NCI-H1694 (cell line): Measurements from ENCODE around the gene CDKN2C.
"Not testable (repeated sequence)": the region's sequence is repeated elsewhere in the genome, so short reads cannot be mapped to it uniquely, and the experiment has no call there.

Experiments used
- DNase-seq: peaks from one replicate; lab custom pipeline; 2025; lab: John Stamatoyannopoulos, UW

Gene CDKN2C

DNA sequence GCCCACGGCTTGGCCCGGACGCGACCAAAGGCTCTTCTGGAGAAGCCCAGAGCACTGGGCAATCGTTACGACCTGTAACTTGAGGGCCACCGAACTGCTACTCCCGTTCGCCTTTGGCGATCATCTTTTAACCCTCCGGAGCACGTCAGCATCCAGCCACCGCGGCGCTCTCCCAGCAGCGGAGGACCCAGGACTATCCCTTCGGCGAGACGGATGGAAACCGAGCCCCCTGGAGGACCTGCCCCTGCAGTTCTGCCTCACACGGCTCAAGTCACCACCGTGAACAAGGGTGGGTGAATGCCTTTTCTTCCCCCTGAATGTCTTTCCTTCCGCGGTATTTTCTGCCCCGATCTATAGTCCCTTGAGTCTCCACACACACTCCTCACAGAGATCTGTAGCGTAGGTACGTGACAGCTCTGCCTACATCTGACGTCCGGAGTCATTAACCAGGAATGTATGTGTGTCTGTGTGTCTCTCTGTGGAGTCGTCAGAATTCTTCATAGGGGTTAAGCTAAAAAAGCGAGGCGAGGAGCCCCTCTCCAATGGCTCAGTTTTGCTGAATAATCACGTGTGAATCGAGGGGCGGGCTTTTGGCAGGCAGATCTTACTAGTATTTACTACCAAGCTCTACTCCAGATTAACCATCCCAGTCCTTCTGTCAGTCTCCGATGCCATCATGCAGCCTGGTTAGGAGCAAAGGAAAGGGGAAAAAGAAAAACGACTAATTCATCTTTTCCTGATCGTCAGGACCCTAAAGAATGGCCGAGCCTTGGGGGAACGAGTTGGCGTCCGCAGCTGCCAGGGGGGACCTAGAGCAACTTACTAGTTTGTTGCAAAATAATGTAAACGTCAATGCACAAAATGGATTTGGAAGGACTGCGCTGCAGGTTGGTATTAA is at the start of gene CDKN2C:
Gene CDKN2C (plus strand): TSS at position 635 of the 898 bp plus-strand sequence. CDS start 124 bp downstream, at position 759.
- DNase-seq: peak; percentile 98

- DNase-seq: no peak
These were observed 49.6 kb upstream of the CDKN2C start for GRCh38 chr1:50920409-50920808.

DNA sequence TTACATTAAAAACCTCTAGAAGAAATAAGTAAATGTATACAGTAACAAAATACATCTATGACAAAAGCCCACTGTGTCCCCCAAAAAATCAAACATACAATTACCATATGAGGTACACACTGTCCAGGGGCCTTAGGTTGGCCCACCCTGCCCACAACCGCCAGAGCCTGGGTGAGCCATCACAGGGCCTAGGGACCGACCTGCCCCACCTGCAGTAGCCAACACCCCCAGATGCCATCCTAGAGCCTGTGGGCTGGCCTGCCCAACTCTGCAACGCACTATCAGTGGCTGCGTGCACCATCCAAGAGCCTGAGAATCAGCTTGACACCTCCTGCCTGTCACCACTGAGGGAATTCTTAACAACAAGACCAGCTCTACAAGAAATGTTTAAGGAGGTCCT is 49.0 kb upstream of the CDKN2C start:
- no peak for DNase-seq

DNA sequence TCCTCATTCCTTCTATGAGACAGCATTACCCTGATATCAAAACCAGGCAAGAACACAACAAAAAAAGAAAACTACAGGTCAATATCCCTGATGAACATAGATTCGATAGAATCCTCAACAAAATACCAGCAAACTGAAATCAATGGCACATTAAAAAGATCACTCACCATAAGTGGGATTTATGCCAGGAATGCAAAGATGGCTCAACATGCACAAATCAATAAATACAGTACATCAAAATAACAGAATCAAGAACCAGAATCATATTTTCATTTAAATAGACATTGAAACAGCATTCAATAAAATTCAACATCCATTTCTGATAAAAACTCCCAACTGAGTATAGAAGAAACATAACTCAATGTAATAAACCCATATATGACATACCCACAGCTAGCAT is 46.5 kb upstream of the CDKN2C start:
- DNase-seq: no peak

DNA sequence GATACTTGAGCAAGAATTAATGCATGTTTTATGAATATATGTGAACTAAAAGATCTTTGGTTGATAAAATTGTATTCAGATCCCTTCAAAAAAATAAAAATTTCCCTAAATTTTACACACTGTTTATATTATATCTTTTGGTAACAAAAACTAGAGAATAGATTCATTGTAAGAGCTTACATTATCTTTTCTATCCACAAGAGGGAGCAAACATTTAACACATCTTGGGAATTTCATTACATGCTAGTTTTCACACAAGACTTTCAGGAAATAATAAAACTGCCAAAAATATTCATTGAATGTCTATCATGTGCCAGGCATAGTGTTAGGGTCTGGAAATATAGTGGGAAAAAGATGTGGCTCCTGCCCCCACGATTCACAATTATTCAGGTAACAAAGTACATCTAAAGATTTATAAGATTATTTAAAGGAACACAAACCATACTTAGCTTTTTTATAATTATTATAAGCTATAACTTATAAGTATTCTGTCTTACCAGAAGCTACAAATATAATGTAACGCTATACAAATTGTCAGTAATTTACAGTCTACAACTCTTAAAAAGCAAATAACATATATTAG is 40.6 kb upstream of the CDKN2C start:
- peak; percentile 38 for DNase-seq

- DNase-seq: no peak
These were observed 39.9 kb upstream of the CDKN2C start for GRCh38 chr1:50930193-50930592.

- no peak for DNase-seq
These were observed 38.9 kb upstream of the CDKN2C start for GRCh38 chr1:50930965-50931737.

DNA sequence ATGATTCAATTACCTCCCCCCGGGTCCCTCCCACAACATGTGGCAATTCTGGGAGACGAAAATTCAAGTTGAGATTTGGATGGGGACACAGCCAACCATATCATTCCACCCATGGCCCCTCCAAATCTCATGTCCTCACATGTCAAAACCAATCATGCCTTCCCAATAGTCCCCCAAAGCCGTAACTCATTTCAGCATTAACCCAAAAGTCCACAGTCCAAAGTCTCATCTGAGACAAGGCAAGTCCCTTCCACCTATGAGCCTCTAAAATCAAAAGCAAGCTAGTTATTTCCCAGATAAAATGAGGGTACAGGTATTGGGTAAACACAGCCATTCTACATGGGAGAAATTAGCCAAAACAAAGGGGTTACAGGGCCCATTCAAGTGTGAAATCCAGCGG is 38.0 kb upstream of the CDKN2C start:
- DNase-seq: not testable (repeated sequence)

DNA sequence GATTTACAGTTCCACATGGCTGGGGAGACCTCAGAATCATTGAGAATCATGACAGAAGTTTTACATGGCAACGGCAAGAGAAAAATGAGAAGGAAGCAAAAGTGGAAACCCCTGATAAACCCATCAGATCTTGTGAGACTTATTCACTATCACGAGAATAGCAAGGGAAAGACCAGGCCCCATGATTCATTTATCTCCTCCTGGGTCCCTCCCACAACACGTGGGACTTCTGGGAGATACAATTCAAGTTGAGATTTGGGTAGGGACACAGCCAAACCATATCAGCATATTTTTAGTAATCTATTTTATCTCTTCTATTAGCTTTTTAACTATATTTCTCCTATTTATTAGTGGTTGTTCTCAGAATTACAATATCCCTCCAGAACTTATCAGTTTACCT is 36.3 kb upstream of the CDKN2C start:
- not testable (repeated sequence) for DNase-seq

DNA sequence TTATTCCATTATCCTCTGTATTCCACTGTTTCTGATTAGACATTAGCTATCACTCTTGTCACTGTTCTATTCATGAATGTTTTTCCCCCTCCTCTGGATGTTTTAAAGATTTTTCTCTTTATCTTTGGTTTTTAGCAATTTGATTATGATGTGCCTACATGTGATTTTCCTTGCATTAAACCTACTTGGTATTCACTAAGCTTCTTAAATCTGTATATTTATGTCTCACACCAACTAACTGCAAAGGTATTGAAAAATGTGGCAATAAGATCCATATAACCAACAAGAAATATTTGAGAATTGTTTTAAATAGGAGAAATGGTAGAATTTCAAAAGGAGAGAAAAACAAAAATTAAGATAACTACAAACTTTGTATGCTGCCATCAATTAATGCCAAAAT is 35.2 kb upstream of the CDKN2C start:
- no peak for DNase-seq

DNA sequence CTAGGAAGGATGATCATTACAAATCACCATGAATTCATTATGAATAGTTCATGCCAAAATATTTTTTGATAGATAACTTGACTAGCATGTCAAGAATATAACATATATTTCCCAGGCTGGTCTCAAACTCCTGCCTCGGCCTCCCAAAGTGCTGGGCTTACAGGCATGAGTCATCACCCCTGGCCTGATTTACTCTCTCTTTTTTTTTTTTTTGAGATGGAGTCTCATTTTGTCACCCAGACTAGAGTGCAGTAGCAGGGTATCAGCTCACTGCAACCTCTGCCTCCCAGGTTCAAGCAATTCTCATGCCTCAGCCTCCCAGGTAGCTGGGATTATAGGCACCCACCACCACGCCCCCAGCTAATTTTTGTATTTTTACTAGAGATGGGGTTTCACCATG is 34.8 kb upstream of the CDKN2C start:
- DNase-seq: not testable (repeated sequence)

DNA sequence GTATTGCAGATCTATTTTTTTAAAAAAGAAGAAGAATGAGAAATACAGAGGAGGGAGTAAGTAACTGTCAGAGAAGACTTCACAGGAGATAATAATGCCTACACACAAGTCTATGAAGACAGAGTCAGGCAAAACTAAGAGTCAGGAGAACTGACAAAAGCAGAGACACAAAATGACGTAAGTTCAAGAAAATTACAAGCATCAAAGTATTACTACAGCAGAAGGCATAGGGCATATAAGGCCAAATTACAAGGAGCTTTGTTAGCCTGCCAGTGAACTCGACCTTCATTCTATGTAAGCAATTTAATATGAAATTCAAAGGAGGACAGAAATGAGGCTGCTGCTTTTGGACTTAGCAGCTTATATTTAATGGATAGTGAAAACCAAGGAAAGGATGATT is 33.7 kb upstream of the CDKN2C start:
- no peak for DNase-seq

DNA sequence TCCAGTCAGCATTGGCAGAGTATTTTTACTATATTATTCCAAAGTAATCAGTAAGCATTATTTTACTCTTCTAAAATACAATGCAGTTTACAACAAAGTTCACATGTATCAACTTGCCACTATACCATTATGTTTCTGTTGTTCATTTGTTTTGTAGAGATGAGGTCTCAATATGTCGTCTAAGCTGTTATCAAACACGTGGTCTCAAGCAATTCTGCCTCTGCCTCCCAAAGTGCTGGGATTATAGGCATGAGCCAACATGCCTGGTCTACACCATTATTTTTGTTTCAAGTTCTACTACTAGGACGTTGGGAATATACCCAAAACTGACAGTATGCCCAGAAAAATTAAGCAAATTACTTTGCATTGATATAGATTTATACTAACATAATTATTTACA is 29.8 kb upstream of the CDKN2C start:
- DNase-seq: no peak

GRCh38 chr1:50942334-50942733 is 27.7 kb upstream of the CDKN2C start:
- DNase-seq: no peak

- no peak for DNase-seq
These were observed 20.6 kb upstream of the CDKN2C start for GRCh38 chr1:50949286-50949982.

DNA sequence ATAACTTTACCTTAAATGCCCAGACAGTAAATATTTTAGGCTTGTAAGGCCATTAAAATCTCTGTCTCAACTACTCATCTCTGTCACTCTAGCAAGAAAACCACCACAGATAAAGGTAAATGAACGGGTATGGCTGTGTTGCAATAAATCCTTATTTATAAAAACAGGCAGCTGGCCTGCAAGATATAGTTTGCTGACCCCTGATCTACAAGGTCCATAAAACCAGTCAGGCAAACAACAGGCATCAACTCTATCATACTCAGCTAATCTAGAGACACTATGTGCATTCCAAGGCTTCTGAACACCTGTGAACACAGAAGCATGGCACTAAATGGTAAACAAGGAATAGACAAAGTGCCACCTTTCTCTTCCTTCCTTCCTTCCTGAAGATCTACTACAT is 19.6 kb upstream of the CDKN2C start:
- DNase-seq: no peak

DNA sequence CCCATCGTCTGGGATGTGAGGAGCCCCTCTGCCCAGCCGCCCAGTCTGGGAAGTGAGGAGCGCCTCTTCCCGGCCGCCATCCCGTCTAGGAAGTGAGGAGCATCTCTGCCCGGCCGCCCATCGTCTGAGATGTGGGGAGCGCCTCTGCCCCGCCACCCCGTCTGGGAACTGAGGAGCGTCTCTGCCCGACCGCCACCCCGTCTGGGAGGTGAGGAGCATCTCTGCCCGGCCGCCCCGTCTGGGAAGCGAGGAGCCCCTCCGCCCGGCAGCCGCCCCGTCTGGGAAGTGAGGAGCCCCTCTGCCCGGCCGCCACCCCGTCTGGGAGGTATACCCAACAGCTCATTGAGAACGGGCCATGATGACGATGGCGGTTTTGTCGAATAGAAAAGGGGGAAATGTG is 17.5 kb upstream of the CDKN2C start:
- DNase-seq: not testable (repeated sequence)

DNA sequence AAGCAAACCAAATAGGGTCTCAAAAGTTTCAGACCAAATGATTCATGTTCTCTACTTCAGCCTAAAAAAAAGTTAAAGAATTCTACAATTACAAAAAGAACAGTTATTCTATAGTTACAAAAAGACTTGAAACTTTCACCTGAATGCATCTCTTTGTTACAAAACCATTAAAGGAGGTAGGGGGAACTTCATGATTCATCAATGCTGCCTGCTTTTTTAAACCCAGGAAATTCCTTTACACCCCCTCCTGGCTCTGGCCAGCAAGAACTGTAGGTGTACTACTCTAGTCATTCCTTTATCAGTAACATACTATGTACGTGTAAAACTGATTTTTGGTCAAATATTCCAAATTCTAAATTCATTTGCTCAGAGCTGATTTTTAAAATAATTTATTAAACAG is 14.9 kb upstream of the CDKN2C start:
- no peak for DNase-seq

DNA sequence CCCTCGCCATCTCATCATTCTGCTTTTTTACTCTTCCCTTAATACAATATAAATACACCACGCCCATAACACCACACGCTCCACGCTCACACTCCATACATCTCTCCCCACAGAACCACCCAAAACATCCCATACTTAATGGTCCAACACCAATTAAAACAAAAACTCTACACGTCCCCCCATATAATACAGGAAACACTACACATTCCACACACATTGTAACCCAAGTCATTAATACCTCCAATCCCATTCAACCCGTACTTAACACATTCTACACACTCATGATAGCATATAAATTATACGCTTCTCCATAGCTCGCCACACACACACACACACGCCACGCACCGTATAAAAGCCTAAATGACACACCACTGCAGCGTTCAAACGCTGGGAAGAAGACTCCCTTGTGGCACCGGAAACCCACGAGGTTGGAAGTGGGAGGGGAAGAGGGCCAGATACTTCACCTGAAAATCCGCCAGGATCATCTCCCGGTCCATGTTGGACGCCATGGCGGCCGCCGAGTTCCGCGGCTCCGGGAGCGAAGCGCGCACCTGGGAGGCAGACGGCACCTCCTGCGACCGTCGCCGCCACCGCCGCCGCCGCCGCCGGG is 10.6 kb upstream of the CDKN2C start:
- DNase-seq: no peak

DNA sequence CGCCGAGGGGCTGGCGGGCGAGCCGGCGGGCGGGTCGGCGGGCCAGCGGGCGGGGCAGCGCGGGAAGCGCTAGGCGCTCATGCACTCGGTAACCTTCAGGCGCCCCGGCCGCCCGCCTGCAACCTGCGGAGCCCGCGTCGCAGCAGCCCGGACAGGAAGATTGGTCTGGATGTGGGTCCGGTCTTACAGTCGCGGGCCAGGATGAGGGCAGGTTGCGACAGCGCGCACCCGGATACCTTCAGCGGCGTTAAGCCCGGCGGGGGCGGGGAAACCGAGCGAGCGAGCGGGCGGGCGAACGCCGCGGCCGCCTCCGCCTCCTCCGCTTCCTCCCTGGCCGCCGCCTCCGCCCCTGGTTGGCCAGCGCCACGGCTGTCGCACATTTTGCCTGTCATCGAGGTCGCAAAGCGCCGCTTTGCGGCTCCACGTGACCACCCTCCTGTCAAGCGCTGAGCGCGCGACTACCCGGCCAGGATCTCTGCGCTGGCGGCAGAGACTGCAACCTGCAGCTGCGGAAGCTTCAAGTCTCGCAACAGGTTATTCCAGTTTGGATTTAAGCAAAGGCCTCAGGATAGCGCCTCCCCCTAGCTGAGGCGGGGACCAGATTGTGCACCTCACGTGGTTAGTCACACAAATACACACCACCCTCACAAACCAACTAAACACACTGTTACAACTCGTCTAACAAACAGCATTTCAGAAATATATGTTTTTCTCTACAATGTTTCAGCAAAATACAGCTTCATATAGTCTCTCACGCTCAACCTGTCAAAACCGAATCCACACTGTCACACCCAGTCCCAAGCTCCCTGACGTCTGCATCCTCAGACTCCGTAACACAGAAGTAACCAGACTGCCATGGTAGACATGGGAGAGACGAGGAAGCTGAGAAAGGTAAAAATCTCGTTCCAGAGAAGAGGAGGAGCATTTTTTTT is 9.9 kb upstream of the CDKN2C start, which contains the start of gene FAF1:
Gene FAF1 (minus strand): TSS at position 355 of the 932 bp plus-strand sequence. CDS start 456 bp downstream, outside the sequence.
- peak; percentile 94 for DNase-seq
